ENCODE results near the gene FGF1.
A peak's percentile ranks its signal among the peaks of the same experiment; 100 is the strongest.

The FGF1 gene

DNA sequence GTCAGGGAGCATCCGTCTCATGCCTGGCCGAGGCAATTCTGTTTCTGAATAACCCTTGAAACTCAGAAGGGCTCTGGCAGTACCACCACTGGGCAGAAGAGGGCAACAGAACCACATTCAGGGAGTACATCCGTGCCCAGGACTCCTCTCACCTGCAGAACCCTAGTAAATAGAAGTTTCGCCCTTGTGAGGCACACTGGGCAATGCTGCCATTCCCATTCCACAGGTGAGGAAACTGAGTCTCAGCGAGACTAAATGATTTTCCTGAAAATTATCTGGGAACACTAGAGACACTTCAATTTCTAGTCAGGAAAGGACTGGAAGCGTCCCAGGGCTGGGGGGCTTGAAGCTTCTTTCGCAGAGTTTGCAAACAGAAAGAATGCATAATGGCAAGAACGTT is 74.7 kb downstream of the FGF1 start:
- DNase-seq (ENCODE audit: low read depth), result peak; percentile 64

DNA sequence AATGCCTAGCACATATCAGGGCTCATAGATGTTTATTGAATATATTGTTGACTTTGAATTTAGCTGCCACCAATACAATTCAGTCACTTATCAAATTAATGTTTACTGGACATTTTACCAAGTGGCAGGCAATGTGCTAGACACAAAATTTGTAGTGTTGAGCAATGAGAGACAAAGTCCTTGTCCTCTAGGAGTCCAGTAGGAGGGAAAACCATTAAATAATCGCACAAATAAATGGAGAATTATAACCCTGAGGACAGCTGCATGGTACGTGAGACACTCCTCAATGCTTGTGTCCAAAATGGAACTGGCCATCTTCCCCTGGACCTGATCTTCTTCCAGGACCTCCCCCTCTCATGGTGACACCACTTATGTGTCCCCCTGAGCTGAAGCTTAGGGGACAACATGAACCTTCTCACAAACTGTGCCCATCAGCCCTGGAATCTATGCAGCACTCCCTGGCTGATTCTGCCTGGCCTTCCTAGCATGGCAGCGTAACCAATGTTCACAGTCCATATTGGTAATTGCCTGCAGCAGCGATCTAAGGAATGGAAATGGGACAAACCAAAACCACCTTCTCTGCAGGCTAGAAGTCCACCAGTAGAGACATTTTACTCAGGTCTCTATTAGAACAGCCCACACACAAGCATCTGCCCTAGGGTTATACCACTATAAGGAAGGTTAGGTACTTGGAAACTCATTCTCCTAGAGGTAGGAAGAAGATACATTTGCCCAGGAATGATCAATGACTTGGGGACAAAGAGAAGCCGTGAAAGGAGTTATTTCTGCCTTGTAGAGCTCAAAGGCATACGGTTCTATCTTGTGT is 75.5 kb downstream of the FGF1 start:
- no peak for DNase-seq (ENCODE audit: low read depth)

DNA sequence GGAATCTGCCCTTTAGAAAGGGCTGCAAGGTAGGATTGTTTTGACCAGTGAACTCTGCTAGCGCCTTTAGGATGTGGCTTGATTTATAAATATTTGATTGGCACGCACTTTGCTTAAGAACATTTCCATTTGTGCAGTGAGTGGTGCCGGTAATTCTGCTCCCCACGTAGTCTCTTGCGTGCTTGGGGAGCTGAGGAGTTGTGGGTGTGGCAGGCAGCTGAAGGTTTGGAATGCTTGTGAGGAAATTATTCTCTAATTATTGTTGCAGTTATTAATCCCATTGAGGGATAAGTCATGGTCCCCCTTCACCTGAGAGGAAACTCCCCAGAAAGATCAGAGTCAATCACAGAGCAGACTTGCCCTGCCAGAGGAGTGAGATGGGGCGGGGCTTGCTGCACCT is 76.7 kb downstream of the FGF1 start:
- DNase-seq (ENCODE audit: low read depth), result no peak

DNA sequence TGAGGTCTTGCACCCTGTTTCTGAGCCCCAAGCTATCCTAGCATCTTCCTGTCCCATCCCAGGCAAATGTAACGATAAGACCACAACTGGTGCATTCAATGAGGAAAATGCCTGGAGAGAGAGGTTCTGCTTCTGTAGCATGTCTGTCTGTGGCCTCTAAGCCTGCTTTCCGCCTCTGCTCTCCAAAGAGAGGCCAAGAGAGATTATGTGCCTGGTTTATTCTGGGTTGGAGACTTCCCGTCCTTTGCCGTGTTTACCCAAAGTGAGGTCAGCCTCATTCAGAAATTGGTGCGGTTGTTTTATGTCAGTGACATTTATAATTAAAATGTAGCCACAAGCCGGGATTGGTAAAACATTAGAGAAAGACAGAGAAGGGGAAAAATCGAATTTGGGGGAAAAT is 77.8 kb downstream of the FGF1 start:
- DNase-seq (ENCODE audit: low read depth), result no peak

DNA sequence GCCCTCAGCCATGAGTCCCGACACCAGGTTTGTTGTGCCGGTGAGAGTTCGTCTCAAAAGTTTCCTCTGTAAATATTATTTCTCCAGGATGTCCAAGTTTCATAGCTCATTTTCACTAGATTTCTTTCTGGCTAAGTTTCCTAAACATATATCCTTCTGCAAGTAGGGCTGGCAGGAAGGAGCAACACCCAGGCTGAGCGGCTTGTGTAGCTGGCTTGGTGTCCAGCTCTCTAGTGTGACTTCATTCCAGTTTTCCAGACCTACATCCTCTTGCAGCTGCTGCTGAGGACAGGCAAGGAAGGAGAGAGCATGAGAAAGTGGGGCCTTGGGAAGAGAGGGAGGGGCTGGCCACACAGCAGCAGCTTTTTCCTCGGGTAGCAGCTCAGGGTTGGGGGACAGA is 80.3 kb downstream of the FGF1 start:
- DNase-seq (ENCODE audit: low read depth), result no peak

DNA sequence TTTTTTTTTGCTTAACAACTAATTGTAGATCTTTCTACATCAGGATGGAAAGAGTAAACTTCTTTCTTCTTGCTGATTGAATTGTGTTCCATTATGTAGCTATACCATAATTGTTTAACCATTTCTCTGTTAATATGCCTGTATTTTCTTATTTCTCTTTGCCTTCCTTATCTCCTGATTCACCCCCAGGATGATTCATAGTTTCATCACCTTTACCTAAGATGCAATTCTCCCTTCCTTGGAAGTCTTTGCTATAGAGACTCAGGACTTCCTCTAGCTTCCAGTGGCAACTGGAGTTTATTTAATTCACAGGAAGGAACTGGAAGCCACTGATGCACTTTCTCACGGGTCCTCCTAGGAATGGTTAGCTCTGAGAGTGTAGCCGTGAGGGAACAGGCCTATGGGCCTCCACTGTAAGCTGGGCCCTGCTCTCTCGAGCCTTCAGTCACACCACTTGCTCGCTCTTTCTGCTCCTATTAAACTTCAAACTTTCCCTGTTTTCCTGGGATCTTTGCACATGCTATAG is 83.1 kb downstream of the FGF1 start:
- no peak for DNase-seq (ENCODE audit: low read depth)

DNA sequence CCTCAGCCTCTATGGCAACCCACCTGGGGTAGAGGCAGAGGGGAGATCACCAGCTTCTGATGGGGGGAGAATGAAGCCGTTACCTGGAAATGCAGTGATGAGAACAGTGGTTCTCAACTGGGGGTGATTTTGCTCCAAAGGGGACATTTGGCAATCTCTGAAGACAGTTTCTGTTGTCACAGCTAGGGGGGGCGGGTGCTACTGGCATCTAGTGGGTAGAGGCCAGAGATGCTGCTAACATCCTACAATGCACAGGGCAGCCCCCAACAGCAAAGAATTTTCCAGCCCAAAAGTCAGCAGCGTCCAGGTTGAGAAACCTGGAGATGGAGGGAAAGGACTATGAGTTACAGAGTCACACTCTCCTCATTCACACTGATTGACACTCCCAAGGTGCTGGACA is 84.5 kb downstream of the FGF1 start:
- DNase-seq (ENCODE audit: low read depth), result no peak

DNA sequence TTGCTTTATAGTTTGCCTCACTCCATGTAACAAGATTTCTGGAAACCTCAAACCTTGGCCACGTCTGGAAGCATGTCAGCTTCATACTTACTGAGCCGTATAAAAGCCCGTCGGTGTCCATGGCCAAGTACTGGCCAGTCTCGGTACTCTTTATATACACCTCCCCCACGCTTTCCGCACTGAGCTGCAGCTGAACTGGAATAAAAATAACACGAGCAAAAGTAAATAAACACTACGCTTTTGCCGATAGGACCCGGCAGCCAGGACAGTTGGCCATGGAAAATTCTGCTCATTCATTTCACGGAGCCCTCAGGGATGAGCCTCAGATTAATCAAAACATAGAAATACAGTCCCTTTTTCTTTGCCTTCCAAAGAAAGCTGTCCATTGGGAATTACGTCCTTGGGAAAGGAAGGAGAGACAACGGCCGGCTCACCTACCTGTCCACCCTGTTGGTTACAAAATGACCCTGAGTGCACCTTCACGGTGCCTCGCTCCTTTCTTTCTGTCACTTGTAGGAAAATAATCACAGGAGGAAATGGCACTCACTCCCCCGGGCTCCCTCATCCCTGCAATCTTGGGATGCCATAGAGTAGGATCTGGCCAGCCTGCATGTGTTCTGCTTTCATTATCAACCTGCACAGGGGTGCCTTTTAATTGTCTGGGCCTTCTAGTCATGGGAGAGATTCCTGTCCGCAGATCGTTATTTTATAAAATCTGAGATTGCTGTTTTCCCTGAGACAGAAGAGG is 85.1 kb downstream of the FGF1 start:
- no peak for DNase-seq (ENCODE audit: low read depth)

DNA sequence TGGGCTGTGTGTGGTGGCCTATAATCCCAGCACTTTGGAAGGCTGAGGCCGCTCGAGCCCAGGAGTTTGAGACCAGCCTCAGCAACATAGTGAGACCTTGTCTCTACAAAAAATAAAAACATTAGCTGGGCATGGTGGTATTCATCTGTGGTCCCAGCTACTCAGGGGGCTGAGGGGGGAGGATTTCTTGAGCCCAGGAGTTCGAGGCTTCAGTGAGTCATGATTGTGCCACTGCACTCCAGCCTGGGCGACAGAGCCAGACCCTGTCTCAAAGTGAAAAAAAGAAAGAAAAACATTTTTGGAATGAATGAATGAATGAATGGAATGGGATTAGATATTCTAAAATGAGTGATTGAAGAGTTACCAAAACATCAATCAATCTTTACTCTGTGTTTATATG is 85.8 kb downstream of the FGF1 start:
- DNase-seq (ENCODE audit: low read depth), result no peak

DNA sequence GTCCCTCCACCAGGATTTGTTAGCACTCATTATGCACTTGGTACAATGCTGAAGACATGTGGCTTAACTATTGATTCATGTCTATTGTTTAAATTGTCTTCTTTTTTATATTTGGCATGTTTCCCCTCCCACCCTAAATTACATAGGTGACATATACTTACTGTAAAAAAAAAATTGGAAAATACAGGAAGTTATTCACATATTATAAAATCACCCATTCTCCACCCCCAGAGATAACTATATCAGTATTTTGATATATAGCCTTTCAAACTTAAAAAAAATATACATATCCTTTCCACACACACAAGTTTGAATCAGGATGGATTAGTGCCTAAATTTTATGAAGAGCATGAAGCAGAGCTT is 87.6 kb downstream of the FGF1 start:
- DNase-seq (ENCODE audit: low read depth), result no peak

DNA sequence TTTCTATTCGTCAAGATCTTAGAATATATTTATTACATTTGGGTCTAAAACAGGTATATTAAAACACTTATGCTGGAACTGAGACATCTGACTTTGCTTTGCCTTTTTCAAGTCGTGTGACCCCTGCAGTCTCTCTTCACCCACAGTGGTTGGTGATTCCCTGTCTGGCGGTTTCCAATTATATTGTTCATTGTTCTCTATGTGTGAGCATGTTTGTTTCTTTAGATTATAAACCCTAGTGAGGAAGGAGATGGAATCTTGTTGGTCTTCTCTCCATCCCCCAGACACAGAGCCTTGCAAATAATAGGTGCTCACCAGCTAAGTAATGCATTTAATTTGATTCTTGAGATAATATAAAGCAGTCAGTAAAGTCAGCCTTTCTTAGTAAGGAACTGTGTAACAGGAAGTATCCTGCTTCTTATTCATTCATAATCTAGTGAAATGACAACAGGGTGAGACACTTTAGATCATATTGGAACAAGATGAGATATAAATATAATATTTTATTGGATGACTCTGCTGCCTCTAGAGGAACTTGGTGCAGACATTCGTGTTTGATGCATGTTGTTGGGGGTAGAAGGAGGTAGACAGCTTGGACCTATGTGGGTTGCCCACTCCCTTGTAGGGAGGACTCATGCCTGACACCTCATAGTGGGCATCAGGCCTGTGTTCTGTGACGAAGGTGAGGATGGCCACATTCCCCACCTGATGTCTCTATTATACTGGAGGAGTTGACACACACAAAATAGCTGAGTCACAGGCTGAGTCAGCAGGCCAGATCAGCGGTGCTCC is 88.1 kb downstream of the FGF1 start:
- no peak for DNase-seq (ENCODE audit: low read depth)

DNA sequence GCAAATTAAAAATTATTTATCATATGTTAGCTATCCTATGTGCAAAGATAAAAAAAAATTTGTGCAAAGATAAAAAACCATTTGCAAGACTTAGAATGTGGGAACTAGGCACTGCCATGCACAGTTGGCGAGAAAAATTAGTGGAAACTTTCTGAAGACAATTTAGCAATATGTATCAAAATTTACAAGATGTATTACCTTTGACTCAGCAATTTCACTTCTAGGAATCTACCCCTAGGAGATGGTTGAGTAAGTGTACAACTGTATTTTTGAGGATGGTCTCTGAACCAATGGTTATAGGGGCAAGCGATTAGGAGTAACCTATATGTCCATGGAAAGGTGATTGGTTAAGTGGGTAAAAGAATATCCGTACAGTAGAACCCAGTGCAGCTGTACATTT is 88.9 kb downstream of the FGF1 start:
- DNase-seq (ENCODE audit: low read depth), result no peak

DNA sequence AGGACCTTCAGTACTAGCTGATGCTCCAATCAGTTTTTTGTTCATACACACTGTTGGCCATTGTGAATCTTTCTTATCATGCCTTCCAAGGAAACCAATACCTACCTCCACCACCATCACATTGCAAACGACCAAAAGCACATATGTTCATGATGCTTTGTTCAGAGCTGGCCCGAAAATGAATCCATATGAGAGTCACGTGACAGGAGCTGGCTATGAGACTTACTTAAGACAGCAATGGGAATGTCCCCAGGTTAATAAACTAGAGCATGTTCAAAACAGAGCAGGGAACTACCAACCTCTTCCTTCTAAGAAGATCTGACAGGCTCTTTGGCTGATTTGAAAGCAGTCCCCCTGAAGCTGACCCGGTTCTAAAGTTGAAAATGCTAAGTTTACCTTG is 93.5 kb downstream of the FGF1 start:
- no peak for DNase-seq (ENCODE audit: low read depth)

DNA sequence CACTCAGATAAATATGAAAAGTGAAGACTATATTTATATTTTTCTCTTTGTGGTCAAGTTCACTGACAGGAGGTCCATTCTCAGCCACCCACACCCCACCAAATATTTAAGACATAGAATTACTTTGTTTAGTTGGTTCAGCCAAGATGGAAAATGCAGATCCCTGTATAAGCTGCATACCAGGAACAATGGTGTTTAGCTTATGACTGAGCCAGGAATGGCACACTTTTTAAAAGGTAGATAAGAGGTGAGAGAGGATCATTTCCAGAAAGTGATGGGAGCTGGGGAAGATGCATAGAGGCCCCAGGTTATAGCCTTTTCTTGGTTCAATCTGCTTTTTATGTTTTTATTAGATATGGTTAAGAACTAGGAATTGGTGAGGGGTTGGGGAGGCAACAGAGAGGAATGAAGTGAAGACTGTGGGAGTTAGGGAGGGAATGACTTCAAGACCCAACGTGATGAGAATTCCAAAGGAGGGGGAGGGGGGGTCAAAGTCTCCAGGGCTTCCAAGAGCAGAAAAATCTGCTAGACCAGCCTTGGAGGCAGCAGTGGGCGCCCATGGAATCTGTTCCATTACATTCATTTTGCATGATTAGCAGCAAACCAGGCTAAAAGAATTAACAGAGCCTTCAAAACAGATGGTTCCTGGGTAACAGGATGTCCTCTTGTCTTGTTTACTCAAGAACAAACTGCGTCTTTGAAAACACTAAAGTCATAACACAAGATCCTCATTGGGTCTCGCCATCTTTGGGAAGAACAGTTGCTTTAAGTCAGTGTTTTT is 95.2 kb downstream of the FGF1 start:
- no peak for DNase-seq (ENCODE audit: low read depth)

DNA sequence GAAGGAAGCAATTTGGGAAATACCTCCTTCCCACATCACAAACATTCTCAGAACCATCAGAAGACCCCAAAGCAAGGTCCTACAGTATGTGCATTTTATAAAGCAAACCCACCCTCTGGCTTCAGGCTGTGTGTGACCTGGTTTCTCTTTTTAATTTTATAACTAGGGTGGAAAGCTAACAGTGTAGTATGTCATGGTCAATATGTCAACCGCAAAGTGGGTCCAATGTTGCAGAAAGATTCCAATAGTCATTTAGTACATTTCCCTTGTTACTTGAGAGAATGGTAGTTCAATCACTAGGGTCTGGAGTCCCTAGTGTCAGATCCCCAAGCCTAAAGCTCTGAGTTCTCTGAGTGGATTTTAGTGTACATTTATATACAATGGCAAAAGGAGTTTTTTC is 96.2 kb downstream of the FGF1 start:
- DNase-seq (ENCODE audit: low read depth), result no peak

DNA sequence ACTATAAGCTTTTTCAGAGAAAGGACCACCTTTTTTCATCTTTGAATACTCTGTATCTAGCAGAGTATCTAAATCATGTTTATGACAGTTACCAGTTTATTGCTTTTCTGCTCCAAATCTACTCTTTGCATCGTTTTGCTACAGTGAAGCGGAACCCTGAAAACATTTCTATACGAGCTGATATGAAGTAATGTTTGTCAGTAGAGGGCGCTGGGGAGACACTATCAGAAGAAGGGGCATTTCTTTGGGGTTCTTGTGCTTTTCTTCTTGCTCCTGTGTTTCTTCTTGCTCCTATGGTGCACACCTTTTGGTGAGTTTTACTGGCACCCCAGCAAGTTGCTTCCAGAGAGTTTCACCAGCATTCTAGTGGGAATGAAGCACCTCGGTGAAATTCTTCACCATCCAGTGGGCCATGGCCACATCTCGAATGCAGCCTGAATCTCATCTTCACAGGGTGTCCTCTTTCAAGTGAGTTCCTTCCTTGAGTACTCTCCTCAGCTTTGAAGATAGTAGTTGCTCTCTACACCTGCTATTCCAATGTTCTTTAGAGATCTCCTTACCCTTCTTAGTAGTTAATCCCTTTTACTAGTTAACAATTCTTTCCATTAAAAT is 98.4 kb downstream of the FGF1 start:
- DNase-seq (ENCODE audit: low read depth), result peak; percentile 4

DNA sequence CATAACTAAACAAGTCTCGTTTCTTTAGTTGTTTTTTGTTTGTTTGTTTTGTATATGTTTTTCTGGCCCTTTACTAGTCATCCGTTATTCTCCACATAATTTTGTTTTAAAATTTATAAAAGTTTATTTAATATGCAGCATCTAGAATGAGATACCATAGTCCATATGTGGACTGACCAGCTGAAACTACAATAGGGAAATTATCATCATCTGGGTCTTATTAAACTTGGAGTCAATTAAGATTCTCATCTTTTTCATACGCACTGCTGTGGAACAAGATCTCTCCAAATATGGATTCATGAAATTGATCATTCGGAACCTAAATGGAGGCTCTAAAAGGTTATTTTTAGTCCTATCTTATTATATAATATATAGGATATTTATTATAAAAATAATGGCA is 99.3 kb downstream of the FGF1 start:
- no peak for DNase-seq (ENCODE audit: low read depth)

DNA sequence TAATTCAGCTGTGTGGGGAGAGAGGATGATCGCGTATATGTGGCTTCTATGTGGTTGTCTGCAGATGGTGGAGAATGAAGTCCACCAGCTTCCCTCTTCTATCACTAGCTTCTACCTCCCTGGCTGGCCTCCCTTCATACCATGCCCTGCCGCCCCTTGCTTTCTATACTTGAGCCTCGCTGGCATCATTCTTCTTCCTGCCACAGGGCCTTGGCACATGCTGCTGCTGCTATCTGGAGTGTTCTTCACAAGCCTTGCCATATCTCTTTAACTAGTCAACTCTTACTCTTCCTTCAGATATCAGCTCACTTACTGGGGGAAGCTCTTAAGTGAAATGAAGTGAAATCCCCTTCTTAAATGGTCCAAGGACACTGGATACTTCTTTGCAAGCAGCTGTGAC is 100.4 kb downstream of the FGF1 start:
- DNase-seq (ENCODE audit: low read depth), result no peak

DNA sequence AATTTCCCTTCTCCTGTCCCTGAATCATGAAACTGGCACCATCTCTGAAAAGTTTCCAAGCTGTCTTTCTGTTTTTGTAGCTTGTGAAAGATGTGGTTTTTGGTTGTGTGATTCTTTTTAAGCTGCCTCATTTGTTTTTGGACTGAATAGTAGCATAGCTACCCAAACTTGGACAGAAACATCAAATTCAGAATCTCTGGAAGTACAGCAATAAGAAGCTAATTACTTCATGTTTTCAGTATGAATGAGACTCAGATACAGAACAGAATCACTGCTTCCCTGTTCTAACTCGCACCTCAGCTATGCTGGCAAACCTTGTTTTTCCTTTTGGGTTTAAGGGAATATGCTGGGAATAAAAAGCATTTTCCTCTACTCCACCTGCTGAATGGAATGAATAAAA is 101.0 kb downstream of the FGF1 start:
- no peak for DNase-seq (ENCODE audit: low read depth)

DNA sequence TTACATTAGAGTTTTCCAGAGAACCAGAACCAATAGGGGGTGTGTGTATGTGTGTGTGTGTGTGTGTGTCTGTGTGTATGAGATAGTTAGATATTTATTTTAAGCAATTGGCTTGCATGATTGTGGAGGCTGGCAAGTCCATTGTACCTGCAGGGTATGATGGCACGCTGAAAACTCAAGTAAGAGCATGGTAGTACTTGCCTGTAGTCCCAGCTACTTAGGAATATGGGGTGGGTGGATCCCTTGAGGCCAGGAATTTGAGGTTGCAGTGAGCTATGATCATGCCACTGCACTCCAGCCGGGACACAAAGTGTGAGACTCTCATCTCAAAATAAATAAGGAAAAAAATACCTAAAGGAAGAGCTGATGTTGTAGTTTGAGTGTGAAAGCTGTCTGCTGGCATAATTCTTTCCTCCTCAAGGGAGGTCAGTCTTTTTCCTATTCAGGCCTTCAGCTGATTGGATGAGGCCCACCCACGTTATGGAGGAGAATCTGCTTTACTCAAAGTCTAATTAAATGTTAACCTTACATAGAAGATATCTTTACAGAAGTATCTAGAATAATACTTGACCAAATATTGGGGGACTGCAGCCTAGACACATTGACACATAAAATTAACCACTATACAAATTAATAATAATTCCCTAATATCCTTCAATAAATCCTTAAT is 107.6 kb downstream of the FGF1 start:
- no peak for DNase-seq (ENCODE audit: low read depth)

DNA sequence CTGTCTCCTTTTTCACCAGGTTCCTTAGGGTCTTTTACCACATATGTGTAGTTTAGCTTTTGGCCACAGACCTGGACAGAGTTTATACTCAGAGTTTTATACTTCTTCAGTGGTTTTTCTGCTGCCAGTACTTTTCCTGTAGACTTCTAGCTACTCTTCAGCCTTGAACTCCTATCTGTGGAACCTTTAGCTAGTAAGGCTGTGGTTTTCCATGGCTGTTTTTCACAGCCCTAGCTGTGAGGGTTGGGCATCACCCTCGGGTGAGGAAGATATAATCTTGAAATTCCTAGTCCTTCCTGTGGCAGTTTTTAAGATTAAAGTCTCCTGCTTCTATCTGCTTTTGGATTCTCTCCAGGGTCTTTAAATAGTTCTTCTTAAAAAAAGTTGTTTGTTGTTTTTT is 109.1 kb downstream of the FGF1 start:
- no peak for DNase-seq (ENCODE audit: low read depth)
